NCI-H128 (cell line): Measurements from ENCODE around the gene ZBTB9.

Source experiments
- DNase-seq: peaks from one replicate; lab custom pipeline; 2025; ENCODE audit not compliant: unreplicated experiment; lab: John Stamatoyannopoulos, UW

ZBTB9 gene

DNA sequence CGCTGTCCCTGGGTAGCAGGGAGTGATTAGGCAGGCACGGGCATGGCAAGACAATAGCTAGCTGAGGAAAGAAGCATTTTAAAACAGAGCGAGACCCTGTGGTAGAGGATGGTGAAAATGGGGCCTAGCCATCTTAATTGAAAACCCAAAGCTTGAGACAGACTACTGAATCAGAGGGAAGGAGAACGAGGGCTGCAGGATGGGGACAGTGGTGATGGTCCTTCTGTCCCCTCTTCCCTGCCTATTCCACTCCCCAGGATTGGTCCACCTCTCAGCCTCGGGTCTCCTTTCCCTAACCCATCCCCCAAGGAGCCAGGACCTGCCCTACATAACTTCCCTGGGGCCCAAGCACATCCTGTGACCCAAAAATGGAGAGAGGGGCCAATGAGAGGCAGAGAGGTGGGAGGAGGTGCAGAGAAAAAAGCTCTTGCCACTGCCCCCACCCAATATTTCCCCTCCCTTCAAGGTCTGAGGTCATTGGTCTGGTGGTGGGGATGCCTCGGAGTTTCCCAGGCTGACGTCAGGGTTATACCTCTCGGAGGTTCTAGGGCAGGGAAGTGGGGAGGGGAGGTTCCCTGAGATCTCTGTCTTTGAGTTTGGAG, 35.6 kb upstream of the ZBTB9 start:
- no peak for DNase-seq

DNA sequence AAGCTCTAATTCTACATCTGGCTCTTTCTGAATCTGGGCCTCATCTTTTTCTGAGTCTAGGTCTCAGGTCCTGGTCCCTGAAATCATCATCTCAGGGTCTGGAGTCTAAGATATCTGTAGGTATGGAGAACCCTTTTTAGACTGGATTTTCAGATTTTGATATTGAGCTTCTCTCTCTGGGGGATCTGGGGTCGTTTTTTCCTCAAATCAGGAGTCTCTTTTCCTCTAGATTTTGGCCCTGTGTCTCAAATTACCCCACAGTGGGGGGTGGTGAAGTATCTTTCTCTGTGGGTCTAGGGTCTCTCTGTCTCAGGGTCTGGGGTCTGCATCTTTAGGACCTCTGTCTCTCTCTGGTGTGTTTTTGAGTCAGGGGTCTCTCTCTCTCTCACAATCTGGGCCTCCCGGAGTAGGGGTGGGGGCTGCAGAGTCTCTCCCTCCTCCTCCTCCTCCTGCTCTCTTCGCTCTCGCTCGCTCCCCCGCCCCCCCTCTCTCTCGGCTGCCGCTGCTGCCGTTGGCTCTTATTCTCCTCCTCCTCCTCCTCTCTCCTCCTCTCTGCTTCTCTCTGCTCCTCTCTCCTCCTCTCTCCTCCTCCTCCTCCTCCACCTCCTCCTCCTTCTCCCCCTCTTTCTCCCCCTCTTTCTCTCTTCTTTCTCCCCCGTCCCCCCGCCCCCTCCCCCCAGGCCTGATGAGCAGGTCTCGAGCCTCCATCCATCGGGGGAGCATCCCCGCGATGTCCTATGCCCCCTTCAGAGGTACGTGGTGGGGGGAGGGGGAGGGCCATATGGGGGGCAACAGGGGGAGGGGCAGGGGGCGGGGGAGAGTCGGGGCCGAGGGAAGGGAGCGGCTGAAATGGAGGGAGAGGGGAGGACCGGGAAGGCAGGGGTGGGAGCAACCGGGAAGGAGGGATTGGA, 34.5 kb upstream of the ZBTB9 start, which contains the start of gene SYNGAP1:
Gene SYNGAP1 (plus strand): TSS at position 486 of the 911 bp plus-strand sequence. CDS start 200 bp downstream, at position 686.
- no peak for DNase-seq

- DNase-seq: no peak
These were observed 33.7 kb upstream of the ZBTB9 start for GRCh38 chr6:33420491-33421343.

DNA sequence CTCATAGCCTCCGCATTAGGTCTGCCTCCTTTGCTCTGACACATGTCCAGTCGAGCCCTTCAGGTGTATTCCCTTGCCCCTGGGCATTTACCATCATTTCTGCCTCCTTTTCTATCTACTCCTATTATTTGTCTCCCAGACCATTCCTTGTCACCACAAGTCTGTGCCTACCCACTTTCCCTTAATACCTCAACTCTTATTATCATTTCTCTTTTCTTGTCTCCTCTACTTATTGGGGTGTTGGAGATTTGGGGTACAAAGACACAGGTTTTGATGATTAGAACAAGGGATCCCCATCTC, 33.1 kb upstream of the ZBTB9 start:
- no peak for DNase-seq

DNA sequence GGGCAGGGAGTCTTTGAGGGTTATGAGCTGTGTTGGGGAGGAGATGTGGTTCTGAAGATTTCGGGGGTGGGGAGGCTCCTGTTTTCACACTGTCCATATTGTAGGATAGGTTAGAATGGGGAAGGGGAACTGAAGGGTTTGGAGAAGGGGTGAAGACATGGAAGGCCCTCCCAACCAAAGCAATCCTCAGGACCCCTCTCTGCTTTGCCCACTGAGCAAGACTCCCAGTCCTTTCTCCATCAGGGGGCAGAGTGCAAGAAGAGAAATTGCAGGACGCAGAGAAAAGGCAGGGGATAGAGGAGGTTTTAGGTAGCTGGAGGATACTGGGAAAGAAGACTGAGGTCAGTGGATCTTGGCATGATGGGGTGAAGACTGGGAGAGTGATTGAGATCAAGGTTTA, 30.6 kb upstream of the ZBTB9 start:
- no peak for DNase-seq

DNA sequence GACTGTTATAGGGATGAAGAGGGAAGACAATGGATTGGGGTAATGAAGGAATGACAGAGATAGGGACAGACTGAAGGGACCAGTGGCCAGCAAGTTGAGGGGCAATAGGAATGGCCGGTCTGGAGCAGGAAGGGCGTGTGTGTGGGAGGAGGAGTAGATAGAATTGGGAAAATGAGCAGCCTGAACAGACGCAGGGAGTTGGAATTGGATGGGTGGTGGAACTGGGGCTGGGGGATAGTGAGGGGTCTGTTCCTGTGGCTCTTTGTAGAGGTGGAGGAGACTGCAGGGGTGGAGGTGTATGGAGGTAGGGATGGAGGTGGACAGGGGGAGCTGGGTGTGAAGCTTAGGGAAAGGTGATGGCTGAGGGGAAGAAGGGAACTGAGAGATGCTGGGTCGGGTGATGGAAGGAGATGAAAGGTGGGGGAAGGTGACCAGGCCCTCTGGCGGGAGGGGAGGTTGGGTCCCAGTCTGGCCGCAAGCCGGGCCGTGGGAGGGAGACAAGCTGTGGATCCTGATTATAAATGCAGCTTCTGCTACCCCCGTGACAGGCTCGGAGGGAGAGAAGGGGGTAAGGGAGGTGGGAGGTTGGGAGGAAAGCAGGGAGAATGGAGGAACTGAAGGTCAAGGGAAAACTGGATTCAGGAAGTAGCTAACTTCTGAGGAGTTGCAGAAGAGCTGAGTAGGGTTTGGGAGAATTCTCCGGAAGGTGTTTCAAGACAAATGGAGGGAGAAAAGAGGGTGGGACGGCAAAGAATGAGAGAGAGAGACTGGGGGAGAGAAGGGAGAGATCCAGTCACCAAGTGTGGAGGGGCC, 29.3 kb upstream of the ZBTB9 start:
- no peak for DNase-seq

DNA sequence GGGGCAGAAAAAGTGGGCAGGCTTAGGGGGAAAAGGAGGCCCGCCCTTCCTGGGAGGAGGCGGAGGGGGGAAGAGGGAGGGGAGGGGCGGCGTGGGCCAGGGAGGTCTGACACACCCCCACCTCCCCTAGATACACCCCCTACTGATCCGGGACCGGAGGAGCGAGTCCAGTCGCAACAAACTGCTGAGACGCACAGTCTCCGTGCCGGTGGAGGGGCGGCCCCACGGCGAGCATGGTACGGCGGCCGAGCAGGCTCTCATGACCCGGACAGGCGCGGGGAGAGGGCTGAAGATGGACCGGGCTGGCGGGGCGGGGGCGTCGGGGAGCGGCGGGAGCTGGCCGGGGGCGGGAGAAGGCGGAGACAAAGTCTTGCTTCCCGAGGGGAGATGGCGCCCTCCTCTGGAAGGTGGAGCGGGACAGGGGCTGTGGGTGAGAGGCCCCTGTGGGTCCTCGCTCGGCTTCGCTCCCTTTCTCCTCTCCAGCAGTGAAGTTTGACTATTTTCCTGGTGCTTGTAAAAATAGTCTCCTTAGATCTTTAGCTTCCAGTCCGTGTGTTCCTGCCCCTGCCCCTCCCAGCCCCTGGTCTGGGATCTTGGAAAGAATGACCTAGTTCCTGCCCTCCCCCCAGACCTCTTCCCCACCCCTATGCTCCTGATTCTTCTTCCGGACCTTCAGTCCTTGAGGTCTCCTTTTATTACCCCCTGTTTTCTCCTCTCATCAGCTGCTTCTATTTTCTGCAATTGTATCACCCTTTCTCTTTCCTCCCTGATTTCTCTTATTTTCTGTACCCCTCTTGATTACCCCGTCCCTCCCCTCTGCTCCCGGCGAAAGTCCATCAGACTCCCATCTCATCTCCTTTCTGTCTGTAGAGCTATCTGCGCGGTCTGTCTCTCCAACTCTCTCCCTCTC, 28.5 kb upstream of the ZBTB9 start:
- peak; percentile 43 for DNase-seq

DNA sequence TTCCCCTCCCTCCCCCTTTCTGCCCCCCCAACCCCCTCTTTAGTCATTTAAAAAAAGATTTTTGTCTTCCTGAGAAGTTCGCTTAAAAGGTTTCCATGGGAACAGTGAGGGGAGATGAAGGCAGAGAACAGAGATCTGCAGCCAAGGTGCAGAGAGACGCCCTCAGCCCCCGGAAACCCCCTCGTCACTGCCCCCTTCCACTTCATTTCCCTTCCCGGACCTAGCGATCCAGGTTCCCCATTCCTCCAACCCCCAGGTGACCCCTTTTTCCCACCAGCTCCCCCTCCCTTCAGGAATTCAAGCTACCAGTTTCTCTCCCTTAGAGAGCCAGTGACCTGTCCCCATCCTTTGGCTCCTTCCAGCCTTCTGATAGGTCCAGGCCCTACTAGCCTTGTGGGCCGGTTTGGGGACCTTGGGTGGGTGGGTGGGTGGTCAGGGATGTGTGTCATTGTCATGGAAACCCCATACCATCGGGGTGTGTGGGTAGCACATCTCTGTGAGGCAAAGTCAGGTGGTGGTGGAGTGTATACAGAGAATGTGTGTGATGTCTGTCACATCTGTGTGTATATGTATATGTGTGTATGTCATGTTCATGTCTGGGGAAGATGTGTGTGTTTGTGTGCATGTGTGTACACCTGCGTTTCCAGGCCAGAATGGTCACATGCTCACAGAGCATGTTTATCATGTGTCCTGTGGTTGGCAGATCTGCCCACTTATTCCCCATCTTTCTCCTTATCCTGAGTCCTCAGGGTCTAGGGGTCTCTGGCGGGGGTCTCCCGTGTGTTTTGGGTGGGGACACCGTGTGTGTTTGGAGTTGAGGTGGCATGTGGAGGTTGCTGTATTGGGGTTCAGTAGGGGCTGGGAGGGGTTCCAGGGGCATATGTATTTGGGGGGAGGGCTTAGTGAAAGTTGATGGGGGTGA, 27.5 kb upstream of the ZBTB9 start:
- no peak for DNase-seq

- no peak for DNase-seq
These were observed 26.7 kb upstream of the ZBTB9 start for GRCh38 chr6:33427585-33428223.

- no peak for DNase-seq
These were observed 26.0 kb upstream of the ZBTB9 start for GRCh38 chr6:33428224-33428965.

DNA sequence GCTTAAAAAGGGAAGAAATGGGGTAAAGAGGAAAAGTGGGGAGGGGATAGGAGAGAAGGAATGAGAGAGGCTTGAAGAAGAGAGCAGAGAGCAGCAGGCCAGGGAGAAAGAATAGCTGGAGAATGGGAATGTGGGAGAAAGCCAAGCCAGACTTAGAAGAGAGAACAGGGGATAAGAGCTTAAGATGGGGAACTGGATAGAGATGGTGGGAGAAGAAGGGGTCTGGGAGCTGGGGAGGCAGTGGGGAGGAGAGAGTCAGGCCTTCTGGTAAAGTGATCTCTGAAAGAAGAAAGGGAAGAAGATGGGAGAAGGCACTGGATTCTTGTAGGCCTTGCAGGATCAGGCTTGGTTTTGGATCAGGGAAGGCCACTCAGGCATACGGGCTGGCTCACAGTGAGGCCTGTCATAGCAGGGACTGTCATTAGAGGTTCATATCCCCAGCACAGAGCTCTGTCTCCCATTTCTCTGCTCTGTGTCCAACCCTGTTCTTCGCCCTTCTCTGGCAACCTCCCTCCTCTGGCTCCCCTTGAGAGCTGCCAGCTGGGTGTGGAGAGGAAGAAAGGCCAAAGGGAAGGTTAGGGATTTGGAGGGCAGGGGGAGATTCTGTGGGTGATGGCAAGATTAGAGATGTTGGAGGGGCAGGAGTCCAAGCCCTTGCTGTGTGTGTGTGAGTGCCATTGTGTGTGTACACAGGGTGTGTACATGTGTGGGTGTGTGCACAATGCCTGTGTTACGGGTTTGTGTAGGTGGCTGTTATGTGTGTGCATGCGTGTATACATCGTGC, 25.2 kb upstream of the ZBTB9 start:
- DNase-seq: no peak

DNA sequence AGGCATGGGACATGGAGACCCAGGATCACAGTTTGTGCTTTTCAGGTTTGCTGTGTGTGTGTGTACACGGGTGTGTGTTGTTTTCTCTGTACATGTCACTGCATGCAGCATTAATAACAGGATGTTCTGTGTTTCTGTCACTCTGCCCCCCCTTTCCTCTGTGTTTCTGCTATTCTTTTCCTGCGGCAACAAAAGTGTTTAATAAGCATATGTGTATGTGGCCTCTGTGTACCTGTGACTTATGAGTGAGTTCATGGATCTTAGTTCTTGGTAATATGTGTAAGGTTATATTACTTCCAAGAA, 24.7 kb upstream of the ZBTB9 start:
- DNase-seq: no peak

- DNase-seq: no peak
These were observed 24.0 kb upstream of the ZBTB9 start for GRCh38 chr6:33430334-33430733.

DNA sequence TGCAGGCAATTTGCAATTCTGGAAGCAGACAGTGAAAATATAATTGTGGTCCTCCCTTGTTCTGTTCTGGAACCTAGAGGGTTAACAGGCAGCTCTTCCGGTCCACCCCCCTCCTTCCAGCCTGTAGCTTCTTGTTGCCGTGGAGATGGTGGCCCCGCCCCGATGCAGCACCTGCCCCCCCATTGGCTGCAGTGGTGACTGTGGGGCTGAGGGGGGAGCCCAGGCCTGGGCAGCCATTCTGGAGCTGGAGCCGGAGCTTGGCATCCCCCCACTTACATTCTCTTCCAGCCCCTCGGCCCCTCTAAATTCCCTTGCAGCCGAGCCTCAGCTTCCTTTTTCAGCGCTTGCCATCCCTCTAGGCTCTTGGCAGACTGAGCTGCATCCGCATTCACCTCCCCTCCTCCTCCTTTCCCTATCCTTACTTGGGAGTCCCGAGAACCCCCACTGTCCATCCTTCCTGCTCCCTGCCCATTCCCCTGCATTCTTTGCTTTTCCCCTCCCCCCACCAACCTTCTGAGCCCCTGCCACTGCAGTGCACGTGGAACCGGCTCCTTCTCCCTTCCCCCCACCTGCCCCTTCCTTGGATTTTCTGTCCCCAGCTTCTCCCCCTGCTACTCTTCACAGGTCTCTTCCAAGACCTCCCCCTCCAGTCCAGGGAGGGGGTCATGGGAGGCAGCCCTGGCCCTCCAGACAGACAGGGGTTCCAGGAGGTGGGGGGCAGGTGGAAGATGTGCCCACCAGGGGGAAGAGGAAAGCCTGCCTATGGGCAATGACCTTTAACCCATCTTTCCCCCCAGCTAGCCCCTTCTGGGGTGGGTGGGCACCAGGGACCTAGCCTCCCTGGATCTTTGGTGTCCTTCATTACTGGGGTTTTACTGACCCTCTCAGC, 23.1 kb upstream of the ZBTB9 start:
- no peak for DNase-seq

GRCh38 chr6:33431880-33432541, 22.4 kb upstream of the ZBTB9 start:
- DNase-seq: no peak

DNA sequence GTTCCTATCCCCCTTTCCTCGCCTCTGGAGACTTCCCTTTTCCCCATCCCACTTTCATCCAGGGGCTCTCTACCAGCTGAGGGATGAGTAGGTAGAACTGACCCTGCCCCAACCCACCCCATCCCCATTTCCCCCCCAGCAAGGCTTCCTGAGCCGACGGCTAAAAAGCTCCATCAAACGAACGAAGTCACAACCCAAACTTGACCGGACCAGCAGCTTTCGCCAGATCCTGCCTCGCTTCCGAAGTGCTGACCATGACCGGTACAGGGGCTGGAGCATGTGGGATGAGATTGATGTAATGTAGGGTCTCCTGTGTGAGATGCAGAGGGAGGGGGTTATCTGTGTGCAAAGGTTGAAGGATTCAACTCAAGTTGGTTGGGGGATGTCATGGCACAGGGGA, 21.8 kb upstream of the ZBTB9 start:
- DNase-seq: no peak
